ENCODE measurements around the gene ERVMER34-1. TPM values are rescaled to one million over a fixed set of nuclear protein-coding genes. Genes with fewer than 3 reads are reported as not detected.

ERVMER34-1 gene
- polyA plus RNA-seq, 4 donors: 3.6 to 4.4 (median 3.8) TPM

Other genes starting within 250 kb of the ERVMER34-1 start
- 10 to 100 TPM; 30.7 to 34.6 (median 32.1) TPM for gene USP46, start 92.1 kb downstream of the ERVMER34-1 start, polyA plus RNA-seq (ENCODE audit: insufficient read length in 4 of 4)
- 10 to 100 TPM; 30.9 to 54.7 (median 44.0) TPM for gene RASL11B, start 110.9 kb upstream of the ERVMER34-1 start, polyA plus RNA-seq (ENCODE audit: insufficient read length in 4 of 4)